Epithelial cell of proximal tubule (primary cell): ENCODE data around the gene KCNQ1. TPM values are rescaled to one million over a fixed set of nuclear protein-coding genes. Genes with fewer than 3 reads are reported as not detected.

Source experiments
- DNase-seq: peaks from one replicate; pipeline ENCODE4 v3.0.0-alpha.2; 2011; ENCODE audit warnings: low read depth
- H3K4me3 ChIP-seq: 2 replicates; pipeline ENCODE4 v1.5.1; 2011; ENCODE audit warnings: low read depth, mild to moderate bottlenecking, low read length
- CTCF ChIP-seq: conservative IDR thresholded peaks from 2 replicates; pipeline ENCODE4 v1.5.1; 2012; ENCODE audit warnings: low read depth, mild to moderate bottlenecking, low read length
- total RNA-seq: library from RNA; depleted of rRNA; stranded (reverse); fragments of >200 nt; gene quantifications from 2 replicates; pipeline ENCODE4 v1.2.3, GENCODE V29; 2015

KCNQ1 gene
- total RNA-seq, 1 donor from 2014 or later, result 0.46 TPM

- no peak for TF ChIP-seq CTCF
- no peak for DNase-seq
- H3K4me3 ChIP-seq, result no peak overlapping the region
Observed at GRCh38 chr11:2781408-2782274, 336.8 kb downstream of the KCNQ1 start.

- DNase-seq, result no peak
- no peak overlapping the region for H3K4me3 ChIP-seq
- no peak for TF ChIP-seq CTCF
Observed at GRCh38 chr11:2782769-2783168, 338.0 kb downstream of the KCNQ1 start.

- no peak overlapping the region for H3K4me3 ChIP-seq
- no peak for DNase-seq
- no peak for TF ChIP-seq CTCF
Observed at GRCh38 chr11:2783536-2784082, 338.8 kb downstream of the KCNQ1 start.

- DNase-seq, result no peak
- no peak overlapping the region for H3K4me3 ChIP-seq
- TF ChIP-seq CTCF, result no peak
Observed at GRCh38 chr11:2787816-2788167, 343.0 kb downstream of the KCNQ1 start.

- no peak for TF ChIP-seq CTCF
- no peak overlapping the region for H3K4me3 ChIP-seq
- DNase-seq, result no peak
Observed at GRCh38 chr11:2788168-2789071, 343.6 kb downstream of the KCNQ1 start.

GRCh38 chr11:2789331-2789730, 344.5 kb downstream of the KCNQ1 start:
- no peak overlapping the region for H3K4me3 ChIP-seq
- DNase-seq, result no peak
- TF ChIP-seq CTCF, result no peak
